Measurements from ENCODE around the gene MCUB.
"Not testable (repeated sequence)": the region's sequence is repeated elsewhere in the genome, so short reads cannot be mapped to it uniquely, and the experiment has no call there.

MCUB gene

DNA sequence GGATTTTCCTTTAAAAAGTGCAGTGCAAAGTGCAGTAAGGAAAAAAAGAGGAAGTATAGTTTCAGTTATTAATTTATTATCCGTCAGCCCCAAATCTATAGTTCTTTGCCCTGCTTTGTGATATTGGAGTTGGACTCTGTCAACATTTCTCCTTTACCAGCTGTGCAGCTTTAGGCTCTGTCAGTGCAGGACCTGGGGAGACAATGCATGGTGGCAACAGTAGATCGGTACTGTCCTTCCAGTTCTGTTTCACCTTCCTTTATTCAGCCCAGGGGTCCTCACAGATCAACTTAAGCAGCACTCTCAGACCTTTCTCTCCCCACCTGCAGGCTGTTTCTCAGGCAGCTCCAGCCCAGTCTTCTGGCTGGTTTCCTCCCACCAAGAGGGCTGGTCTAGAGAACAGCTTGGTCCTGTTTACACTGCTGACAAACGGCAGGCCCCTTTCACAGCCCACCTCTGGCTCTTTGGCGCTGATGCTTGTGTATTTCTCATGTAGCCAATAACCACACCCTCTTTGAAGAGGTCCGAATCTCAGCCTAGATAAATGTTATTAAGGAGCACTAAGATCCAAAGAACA lies 71.6 kb downstream of the MCUB start:
- no peak for DNase-seq

DNA sequence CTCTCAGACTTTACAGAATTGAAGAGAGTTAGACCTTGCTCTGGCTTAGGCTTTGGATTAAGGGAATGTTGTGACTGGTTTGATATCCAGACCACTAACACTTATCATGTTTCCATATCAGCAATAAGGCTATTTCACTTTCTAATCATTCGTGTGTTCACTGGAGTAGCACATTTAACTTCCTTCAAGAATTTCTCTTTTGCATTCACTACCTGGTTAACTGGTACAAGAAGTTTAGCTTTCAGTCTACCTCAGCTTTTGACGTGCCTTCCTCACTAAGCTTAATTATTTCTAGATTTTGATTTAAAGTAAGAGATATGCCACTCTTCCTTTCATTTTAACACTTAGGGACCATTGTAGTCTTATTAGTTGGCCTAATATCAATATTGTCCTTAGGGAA lies 80.6 kb downstream of the MCUB start:
- DNase-seq, result no peak

DNA sequence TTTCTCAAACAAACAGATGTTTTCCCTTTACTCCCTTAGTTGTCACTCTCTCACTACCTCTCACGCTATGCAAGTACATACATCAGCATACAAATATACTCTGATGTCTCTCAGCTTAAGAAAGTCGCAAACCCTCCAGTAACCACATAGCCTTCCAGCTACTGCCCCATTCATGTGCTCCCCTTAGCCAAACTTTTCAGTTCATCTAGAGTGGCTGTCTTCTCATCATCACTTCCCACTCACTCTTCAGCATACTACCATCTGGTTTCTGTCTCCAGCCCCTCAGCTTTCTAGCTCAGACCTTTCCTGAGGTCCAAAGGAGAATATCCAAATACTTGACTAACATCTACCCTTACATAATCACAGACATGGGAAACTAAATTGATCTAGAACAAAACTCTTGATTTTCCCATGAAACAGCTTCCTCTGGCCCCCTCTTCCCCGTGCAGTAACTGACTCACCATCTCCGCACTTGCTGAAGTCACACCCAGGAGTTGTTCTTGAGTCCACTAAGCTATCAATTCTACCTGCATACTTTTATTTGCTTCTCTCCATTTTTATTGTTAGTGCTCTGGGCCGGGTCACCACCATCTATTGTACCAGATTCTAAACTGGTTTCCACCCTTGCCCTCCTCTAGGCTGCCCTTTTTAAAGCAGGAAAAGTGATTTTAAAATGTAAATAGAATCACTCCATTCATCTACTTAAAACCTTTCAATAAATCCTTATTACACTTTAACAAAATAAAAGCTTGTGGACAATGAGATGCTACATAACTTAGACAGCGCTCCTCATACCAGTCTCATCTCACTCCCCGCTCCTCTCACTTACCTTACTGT lies 86.0 kb downstream of the MCUB start:
- no peak for DNase-seq

DNA sequence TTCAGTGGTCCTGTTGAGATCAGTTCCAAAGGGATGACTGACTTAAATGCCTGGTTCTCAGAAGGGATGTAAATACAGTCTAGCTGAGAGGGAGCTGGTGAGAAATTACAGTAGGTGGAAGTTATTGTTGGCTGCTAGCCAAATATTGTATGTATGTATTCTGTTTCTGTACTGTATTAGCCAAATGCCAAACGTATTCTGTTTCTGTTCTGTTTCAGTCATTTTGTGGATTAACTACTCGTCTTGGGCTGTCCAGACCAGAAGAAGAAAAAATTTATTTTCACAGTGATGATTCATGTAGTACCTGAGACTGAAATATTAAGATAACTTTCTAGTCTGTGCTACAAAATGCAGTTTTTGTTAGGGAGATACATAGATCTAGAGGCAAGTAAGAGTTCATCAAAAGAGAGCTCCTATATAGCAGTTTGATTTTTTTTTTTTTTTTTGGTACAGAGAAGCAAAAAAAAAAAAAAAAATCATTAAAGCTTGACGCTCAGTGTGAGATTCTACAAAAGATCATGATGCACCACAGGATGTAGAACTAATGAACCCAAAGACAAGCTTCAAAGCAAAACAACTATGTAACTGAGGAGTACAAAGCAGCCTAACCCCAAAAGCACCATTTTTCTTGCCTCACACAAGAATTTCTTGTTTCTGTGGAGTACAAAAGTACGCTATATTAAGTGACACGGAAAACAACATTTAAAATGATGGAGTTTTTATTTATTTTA lies 88.4 kb downstream of the MCUB start:
- DNase-seq, result no peak

DNA sequence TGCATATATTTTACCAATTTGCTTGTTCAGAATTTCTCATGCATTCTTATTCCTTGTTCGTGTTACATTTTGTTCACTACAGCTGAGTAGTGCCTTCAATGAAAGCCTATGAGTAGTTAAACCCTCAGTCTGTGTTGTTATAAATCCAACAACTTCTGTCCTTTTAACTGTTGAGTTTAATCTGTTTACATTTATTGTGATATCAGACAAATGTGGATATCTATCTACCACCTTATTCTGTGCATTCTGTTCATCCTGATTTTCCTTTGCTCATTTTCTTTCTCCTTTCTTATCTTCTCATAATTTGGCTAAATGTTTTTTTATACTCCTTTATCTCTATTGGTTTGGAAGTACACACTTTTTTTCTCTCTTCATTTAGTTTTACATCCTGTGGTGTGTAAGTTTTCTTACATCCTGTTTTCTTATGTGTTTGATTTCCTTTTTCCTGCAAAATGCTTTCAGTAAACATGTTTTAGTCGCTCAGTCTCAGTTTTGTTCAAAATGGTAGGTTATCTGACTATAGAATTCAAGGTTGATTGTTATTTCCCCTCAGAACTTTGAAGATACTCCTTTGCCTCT lies 89.0 kb downstream of the MCUB start:
- no peak for DNase-seq

DNA sequence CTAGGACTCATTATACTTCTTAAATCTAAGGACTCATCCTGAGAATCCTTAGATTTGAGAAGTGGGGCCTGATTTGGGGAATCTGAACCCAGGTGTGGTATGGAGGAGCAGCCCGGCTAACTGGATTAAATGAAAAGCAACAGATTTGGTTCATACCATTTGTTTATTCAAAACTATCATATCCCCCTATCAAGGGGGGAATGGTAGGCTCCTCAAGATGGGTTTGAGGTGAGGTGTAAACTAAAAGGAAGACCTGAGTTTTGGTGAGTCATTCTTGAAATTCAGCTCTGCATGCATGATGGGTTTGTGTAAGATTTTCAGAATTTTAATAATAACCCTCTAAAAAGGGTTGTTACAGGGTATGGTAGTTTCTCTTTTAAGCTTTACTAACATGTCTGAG lies 89.8 kb downstream of the MCUB start:
- DNase-seq, result no peak

DNA sequence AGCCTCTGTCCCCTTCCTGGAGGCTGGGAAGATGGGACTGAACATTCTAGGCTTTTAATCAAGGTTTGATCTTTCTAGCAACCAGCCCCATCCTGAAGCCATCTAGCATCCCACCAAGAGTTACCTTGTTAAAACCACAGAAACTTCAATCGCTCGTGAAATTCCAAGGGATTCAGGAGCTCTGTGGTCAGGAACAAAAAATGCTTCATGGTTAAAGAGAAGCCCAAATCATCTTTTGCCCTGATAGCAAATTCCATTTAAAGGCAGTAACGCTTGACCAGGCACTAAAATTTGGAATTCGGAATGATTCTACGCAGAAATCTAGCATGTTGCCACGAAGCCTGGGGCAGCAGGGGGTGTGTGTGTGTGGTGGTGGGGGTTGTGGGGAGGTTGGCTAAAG lies 95.3 kb downstream of the MCUB start:
- DNase-seq, result no peak

DNA sequence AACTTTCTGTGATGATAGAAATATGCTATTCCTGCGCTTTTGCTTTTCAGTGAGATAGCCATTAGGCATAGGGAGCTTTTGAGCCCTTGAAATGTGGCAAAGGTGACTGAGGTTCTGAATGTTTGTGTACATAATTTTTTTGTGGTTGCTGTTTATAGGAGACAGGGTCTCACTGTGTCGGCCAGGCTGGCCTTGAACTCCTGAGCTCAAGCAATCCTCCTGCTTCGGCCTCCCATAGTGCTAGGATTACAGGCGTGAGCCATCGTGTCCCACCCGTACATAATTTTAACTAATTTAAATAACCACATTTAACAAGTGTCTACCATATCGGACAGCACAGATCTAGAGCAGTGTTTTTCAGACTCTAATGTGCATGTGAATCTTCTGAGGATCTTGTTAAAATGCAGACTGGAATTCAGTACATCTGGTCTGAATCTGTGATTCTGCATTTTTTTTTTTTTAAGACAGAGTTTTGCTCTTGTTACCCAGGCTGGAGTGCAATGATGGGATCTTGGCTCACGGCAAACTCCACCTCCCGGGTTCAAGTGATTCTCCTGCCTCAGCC lies 97.9 kb downstream of the MCUB start:
- DNase-seq, result no peak

DNA sequence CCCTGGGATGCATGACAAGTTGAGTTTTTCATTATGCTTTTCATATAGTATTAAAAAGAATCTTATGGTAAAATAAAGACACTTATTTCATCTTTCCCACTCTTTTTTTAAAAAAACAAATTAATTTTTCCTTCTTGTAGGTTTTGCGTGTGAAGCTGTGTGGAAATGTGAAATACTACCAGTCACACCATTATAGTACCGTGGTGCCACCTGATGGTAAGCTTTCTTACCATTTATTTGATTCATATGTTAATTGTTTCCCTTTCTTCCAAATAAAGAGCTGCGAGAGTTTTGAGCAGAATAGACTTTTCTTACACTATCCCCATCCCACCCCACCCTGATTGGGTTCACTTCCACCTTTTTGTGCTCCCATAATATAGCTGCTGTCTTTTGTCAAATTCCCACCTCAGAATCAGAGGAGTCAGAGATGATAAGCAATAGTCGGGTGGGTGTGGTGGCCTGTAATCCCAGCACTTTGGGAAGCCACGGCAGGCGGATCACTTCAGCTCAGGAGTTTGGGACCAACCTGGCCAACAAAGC lies 98.9 kb downstream of the MCUB start:
- DNase-seq, result no peak

DNA sequence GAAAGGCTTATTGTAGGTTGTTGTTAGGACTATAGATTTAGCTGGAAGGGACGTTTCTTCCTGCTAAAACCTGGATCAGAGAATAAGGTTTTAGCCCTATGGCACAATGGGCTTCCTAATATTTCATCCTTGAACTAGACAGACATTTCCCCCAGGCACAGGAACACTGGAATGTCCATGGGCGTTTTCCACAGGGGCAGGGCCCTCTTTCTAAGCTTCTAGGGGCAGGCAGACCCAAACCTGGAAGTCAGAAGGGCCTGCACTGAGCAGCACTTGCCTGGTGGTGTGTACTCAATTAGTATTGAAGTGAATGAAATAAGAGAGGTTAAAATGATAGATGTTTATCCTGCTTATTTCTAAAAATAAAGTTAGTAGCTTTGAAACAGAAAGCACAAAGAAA lies 102.1 kb downstream of the MCUB start:
- no peak for DNase-seq

DNA sequence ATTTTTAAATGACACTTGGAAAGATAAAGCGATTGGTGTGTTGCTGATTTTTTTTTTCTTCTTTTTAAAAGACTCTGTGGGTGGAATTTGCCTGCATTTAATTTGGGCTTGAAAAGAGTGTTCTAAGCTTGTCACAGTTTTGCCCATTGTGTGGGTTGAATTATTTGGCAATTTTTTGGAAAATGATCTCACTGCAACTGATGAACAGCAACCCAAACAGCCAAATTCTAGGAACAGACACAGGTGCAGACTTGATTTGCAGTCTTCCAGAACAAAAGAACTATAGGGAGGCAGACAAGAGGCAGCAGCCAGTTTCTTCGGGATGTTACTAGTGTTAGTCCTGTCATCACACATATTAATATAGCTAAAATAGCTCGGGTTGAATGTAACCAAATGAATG lies 102.7 kb downstream of the MCUB start:
- DNase-seq, result no peak

DNA sequence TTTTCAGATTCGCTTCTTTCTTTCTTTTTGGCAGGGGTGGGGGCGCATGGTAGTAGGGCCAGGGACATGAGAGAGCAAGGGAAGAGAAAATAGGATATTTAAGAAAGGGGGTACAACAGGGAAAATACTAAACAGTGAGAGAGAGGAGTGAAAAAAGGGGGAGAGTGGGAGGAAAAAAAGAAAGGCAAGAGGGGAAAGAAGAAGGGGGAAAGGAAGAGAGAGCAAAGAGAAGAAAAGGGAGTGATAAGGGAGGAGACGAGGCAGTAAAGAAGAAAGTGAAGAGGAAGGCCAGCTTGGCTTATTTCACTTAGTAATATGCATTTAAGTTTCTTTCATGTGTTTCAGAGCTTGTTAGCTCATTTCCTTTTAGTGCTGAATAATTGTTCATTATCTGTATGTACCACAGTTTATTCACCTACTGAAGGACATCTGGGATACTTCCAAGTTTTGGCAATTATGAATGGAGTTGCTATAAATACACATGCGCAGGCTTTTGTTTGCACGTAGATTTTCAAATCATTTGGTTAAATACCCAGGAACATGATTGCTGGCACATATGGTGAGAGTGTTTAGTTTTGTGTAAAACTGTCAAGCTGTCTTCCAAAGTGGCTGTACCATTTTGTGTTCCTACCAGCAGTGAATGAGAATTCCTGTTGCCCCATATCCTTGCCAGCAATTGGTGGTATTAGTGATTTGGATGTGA lies 105.9 kb downstream of the MCUB start:
- no peak for DNase-seq

DNA sequence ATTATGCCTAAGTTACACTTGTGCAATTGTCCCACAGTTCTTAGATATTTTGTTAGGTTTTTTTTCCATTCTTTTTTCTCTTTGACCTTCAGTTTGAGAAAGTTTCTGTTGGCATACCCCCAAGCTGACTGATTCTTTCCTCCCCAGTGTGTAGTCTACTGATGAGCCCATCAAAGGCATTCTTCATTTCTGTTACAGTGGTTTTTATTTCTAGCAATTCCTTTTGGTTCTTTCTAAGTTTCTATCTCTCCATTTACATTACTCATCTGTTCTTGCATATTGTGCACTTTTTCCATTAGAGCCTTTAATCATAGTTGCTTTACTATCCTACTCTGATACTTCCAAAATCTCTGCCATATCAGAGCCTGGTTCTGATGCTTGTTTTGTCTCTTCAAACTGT lies 111.3 kb downstream of the MCUB start:
- DNase-seq, result no peak

DNA sequence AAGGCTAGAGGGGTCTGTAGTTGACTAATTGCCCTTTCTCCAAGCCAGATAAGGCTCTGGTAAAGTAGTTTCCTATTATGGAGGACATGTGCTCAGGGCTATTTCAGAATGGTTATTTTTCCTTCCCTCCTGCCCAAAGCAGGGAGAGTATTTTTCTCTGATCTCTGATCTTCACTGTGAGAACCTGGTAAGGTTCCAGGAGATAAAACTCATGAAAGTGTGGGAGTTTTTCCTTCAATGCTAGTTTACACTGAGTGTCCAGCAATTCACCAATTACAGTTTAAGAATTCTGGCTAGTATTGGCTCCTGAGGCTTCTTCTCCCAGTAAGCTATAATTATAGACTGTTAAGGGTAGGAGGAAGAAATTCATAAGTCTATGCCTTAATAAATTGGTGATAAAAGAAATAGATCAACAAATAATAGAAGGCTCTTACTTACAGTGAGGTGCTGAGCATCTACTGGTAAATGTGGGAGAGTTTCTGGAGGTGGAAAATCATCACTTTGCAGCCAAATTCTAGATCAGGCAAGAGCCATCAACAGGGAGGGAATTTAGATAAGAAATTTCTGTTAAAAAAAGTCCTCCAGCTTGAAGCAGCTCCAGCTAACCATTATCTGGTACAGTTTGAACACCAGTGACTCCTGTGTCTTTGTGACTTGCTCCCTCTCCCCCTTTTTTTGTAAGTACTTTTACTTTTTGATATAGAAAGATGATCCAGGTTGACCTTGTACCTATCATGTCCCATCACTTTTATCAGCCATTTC lies 112.3 kb downstream of the MCUB start:
- no peak for DNase-seq

DNA sequence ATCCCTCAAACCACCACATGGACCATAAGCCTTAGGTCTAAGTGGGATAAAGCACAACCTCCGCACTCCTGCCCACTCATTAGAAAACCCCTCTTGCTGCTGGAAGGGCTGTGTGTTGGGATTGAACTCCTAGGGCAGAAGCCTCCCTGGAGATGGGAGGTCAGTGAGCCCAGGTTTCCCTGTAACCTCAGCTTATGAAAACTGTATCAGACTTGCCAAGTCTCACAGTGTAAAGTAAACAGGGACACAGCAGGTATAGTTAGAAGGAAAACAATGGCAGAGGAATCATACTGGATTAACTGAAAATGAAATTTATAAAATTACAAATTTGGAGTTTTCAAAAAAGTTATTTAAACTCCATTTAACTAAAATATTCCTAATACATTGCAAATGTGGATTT lies 113.3 kb downstream of the MCUB start:
- DNase-seq, result no peak

DNA sequence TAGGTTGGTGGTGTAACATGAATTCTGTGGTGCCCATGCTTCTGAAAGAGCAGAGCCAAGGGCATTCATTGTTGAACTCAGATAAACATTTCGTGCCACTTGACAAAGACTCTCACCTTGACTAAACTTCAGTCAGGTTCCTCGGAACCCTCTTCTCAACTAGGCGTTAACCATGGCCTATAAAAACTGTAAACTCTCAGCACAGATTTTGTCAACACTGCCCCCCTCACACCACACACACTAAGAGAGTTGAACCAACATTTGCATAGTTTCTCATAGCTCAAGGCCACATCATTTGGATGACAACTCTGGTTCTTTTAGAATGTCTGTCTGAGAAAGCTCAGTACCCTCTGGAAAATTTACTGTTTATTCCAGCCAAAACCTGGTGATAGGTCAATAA lies 115.1 kb downstream of the MCUB start:
- DNase-seq, result no peak

DNA sequence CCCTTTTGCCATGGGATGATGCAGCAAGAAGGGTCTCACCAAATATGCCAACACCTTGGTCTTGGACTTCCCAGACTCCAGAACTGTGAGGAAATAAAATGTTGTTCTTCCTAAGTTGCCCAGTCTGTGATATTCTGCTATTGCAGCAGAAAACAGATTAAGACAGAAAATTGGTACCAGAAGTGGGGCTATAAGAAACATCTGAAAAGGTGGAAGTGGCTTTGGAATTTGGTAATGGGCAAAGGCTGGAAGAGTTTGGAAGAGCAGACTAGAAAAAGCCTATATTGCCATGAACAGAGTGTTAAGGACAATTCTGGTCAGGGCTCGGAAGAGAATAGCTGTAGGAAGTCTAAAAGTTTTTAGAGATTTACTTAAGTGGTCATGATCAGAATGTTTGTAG lies 115.8 kb downstream of the MCUB start:
- no peak for DNase-seq

DNA sequence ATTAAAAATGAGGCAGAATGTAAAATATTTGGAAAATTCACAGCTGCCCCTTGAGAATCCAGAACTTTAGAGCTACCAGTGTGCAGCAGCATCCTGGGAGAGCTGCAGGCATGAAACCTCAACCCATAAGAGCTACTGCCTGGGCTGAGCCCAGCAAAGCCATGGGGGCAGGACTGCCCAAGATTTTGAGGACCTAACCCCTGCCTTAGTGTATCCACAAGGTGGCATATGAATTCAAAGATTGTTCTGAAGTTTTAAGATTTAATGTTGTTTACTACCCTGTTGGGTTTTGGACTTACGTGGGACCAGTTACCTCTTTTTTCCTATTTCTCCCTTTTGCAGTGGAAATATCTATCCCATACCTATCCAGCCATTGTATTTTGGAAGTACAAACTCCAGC lies 116.8 kb downstream of the MCUB start:
- no peak for DNase-seq

DNA sequence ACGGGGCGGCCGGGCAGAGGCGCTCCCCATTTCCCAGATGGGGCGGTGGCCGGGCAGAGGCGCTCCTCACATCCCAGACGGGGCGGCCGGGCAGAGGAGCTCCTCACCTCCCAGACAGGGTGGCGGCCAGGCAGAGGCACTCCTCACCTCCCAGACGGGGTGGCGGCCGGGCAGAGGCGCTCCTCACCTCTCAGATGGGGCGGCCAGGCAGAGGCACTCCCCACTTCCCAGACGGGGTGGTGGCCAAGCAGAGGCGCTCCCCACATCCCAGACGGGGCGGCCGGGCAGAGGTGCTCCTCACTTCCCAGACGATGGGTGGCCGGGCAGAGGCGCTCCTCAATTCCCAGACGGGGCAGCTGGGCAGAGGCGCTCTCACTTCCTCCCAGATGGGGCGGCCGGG lies 118.4 kb downstream of the MCUB start:
- DNase-seq, result not testable (repeated sequence)

DNA sequence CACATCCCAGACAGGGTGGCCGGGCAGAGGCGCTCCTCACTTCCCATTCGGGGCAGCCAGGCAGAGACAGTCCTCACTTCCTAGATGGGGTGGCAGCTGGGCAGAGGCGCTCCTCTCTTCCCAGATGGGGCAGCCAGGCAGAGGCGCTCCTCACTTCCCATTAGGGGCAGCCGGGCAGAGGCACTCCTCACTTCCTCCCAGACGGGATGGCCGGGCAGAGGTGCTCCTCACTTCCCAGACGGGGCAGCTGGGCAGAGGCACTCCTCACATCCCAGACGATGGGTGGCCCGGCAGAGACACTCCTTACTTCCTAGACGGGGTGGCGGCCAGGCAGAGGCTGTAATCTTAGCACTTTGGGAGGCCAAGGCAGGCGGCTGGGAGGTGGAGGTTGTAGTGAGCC lies 118.9 kb downstream of the MCUB start:
- DNase-seq, result not testable (repeated sequence)

DNA sequence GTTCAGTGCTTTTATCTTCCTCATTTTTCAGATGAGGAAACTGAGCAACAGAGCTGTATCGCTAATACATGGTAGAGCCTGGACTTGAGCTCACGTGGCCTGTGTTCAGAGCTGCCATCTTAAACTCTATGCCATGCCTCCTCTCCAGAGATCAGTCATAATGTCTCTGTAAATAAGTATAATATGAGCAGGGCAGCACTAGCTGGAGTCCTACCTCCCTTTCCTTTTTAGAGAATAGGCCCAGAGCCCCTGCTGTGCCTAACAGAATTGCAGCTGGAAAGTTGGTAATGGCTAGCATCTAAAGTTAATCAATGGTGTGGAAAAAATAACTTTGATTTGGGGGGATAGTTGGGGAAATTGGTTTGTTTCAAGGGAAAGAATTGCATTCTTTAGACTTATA lies 122.8 kb downstream of the MCUB start:
- no peak for DNase-seq

All from activated gamma-delta T cell (primary cell).